Heart right ventricle (tissue), 16 donors: ENCODE data around the gene FAM229A. TPM values are rescaled to one million over a fixed set of nuclear protein-coding genes. Genes with fewer than 3 reads are reported as not detected.

Experiments
- ATAC-seq, 8 donors: fragments of 200-7000 bp; cut with Tn5 transposase; one replicate each; pipeline ENCODE4 v1.9.1; 2020; ENCODE audit warnings: mild to moderate bottlenecking in 8 of 8, moderate library complexity in 8 of 8, moderate number of reproducible peaks in 1 of 8
- DNase-seq, 2 donors: peaks; one replicate each; pipeline ENCODE4 v3.0.0-alpha.2; 2020
- H3K27ac ChIP-seq, 10 donors: fragments of 200-600 bp; sonication (generic) in 2 of 10; one replicate each; pipeline versions ENCODE4 v1.5.0 to v1.8.0; 2020 to 2022; ENCODE audit warnings: mild to moderate bottlenecking in 3 of 10
- H3K27me3 ChIP-seq, 7 donors: fragments of 200-600 bp; one replicate each; pipeline ENCODE4 v1.8.0; 2021 to 2022; ENCODE audit warnings: mild to moderate bottlenecking in 2 of 7
- H3K36me3 ChIP-seq, 9 donors: fragments of 200-600 bp; sonication (generic) in 1 of 9; one replicate each; pipeline versions ENCODE4 v1.5.0 to v1.8.0; 2020 to 2022; ENCODE audit warnings: mild to moderate bottlenecking in 2 of 9
- H3K4me1 ChIP-seq, 9 donors: fragments of 200-600 bp; sonication (generic) in 1 of 9; one replicate each; pipeline versions ENCODE4 v1.5.0 to v1.8.0; 2020 to 2022; ENCODE audit warnings: mild to moderate bottlenecking in 4 of 9
- H3K4me3 ChIP-seq, 10 donors: fragments of 200-600 bp; sonication (generic) in 2 of 10; one replicate each; pipeline versions ENCODE4 v1.5.0 to v1.8.0; 2020 to 2022; ENCODE audit warnings: mild to moderate bottlenecking in 7 of 10, moderate library complexity in 2 of 10
- H3K9me3 ChIP-seq, 11 donors: fragments of 200-600 bp in 10 of 11; sonication (generic) in 2 of 11; one replicate each; pipeline versions ENCODE4 v1.5.0 to v1.8.0; 2013 to 2022; ENCODE audit warnings: mild to moderate bottlenecking in 2 of 11, control low read depth in 1 of 11, moderate library complexity in 1 of 11
- WGBS, 2 donors: extraction: QIAGEN DNeasy Blood & Tissue Kit; methylation state at CpG; one replicate each; pipeline ENCODE4 v1.1.7; 2013; ENCODE audit warnings: inconsistent platforms in 1 of 2; 5-methylcytosine and 5-hydroxymethylcytosine counted together
- intact Hi-C, 10 donors: fragments of 100-400 bp; cut with DNase I; formaldehyde crosslinking; loops; one replicate each; pipeline versions ENCODE4 v1.11.1 to v1.14.2; 2022
- polyA plus RNA-seq, 2 donors: library from polyadenylated mRNA; stranded (reverse); fragments of 200-250 nt; gene quantifications; one replicate each; pipeline ENCODE4 v1.2.3, GENCODE V29; 2013
- total RNA-seq, 10 donors: library from RNA; stranded (reverse); fragmentation: NEBNext Ultra II Directional in 3 of 10; extraction: Animal tissue kit (Norgen Biotek cat#: 25700) in 3 of 10; gene quantifications; one replicate each; pipeline versions ENCODE4 v1.2.1 to v1.2.4, GENCODE V29; 2021 to 2023
- TF ChIP-seq, protein P1 (sequence below), 9 donors: fragments of 200-600 bp; sonication (generic) in 2 of 9; IDR thresholded peaks; one replicate each; pipeline versions ENCODE4 v1.5.0 to v1.8.0; 2021 to 2022; ENCODE audit warnings: antibody characterized with exemption in 9 of 9, mild to moderate bottlenecking in 5 of 9, moderate library complexity in 1 of 9
- donor health status: Arrhythmogenic right ventricular cardiomyopathy.
- donor health status: ischemic (EF 13 %, LVEDD 7.1; RV severe dilation, severe dysfunction).
- donor health status: healthy with polysubstance abuse.
- donor health status: DM: no; HTN: yes; CAD: no.
- donor health status: DM: no; HTN: no; CAD: no.
- donor health status: ischemic (EF 25% LVEDD 6.9; RV normal size, moderate dysfunction).
- donor health status: ischemic (EF 25% LVEDD 5.7; RV mildly dilated, moderate dysfunction).
- donor health status: healthy.
- donor health status: DM: yes; HTN: yes; CAD: no.
- donor health status: Ischemic cardiomyopathy.
- donor health status: ischemic (EF 35%, LVEDD 5.7; RV mildly dilated, moderate dysfunction).
- donor health status: nonischemic (EF 11% LVEDD 7.7; RV severe dilation, severe dysfunction).
- donor health status: DM: yes; HTN: yes; CAD: no.
- donor health status: PGD.
- donor health status: ischemic (EF 29% LVEDD 5.4; RV normal size, mild dysfunction).
- donor health status: nonischemic (EF 23%, LVEDD 6.1; RV moderate dilation, normal function).

Gene FAM229A
- total and polyA plus RNA-seq, 12 donors: 0.93 to 13.4 (median 2.3) TPM

GRCh38 chr1:32376199-32376598 is 13.9 kb upstream of the FAM229A start:
- no peak for ATAC-seq
- no peak for DNase-seq
- peaks cover 4 to 100% (median 93%) of the 10 kb centered on the region in 9 donors for H3K36me3 ChIP-seq
- no peaks in the 10 kb centered on the region for H3K4me1 ChIP-seq
- no peak overlapping the region for H3K27ac ChIP-seq
- H3K9me3 ChIP-seq: no peaks in the 10 kb centered on the region
- H3K4me3 ChIP-seq: no peak overlapping the region
- intact Hi-C loops: loop anchor here in 1 of 10 donors (10.0 kb wide), 1 partner anchor 161 kb away; no protein-coding TSS in a partner anchor
- TF ChIP-seq, protein P1, sequence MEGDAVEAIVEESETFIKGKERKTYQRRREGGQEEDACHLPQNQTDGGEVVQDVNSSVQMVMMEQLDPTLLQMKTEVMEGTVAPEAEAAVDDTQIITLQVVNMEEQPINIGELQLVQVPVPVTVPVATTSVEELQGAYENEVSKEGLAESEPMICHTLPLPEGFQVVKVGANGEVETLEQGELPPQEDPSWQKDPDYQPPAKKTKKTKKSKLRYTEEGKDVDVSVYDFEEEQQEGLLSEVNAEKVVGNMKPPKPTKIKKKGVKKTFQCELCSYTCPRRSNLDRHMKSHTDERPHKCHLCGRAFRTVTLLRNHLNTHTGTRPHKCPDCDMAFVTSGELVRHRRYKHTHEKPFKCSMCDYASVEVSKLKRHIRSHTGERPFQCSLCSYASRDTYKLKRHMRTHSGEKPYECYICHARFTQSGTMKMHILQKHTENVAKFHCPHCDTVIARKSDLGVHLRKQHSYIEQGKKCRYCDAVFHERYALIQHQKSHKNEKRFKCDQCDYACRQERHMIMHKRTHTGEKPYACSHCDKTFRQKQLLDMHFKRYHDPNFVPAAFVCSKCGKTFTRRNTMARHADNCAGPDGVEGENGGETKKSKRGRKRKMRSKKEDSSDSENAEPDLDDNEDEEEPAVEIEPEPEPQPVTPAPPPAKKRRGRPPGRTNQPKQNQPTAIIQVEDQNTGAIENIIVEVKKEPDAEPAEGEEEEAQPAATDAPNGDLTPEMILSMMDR (IDR thresholded peaks at IDR 0.05): no peak
- H3K27me3 ChIP-seq: no peaks in the 10 kb centered on the region
- WGBS, 2 donors: 94% methylated on average over 11 of the region's 11 CpGs

GRCh38 chr1:32373996-32374592 is 11.8 kb upstream of the FAM229A start:
- TF ChIP-seq, protein P1 (IDR thresholded peaks at IDR 0.05): no peak
- Histone ChIP-seq H3K4me3 (no peak overlapping the region), H3K36me3 (peaks cover 4 to 100% (median 92%) of the 10 kb centered on the region in 9 donors), H3K4me1 (no peaks in the 10 kb centered on the region), H3K27me3 (no peaks in the 10 kb centered on the region), H3K9me3 (no peaks in the 10 kb centered on the region), H3K27ac (no peak overlapping the region)
- DNase-seq: no peak
- no peak for ATAC-seq
- intact Hi-C loops: loop anchor here in 1 of 10 donors (10.0 kb wide), 1 partner anchor 159 kb away; no protein-coding TSS in a partner anchor
- 63 to 87% methylated on average over 1 of the region's 1 CpG for WGBS, 2 donors

DNA sequence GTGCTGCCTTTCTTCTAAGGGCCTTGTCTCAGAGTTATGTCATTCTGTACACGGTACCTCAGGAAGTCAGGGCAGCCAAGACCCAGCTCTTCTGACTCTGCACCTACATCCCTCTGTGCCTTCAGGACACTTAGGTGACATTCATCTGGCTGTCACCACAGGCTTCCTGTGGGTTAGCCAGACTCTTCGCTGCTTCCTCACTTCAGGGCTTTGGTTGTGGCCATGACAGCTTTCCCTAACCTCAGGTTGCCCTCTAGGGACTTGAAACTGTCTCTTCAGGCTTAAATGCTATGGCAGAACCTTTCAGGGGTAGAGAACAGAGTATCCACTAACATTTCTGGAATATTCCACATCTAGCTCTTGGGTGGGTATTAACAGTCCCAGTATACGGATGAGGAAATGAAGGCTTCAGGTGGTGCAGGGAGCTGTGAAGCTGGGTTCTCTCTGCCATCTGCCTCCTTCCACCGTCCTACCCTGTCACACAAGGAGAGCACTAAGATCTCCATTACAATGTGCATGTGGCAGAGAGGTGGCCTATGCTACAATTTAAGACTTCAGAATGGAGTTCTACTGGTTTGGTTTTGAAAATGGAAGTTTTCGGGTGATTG is 10.0 kb upstream of the FAM229A start:
- H3K27me3 ChIP-seq: no peaks in the 10 kb centered on the region
- TF ChIP-seq, protein P1 (IDR thresholded peaks at IDR 0.05): peak in 1 of 9 donors; percentile 24
- no peak overlapping the region for H3K27ac ChIP-seq
- WGBS, 2 donors: 82% methylated on average over 5 of the region's 5 CpGs
- no peak for DNase-seq
- H3K36me3 ChIP-seq: peaks cover 2 to 100% (median 92%) of the 10 kb centered on the region in 9 donors
- H3K4me1 ChIP-seq: no peaks in the 10 kb centered on the region
- peak in 2 of 8 donors; percentile 7 to 22 for ATAC-seq
- intact Hi-C loops: loop anchor here in 1 of 10 donors (10.0 kb wide), 1 partner anchor 157 kb away; no protein-coding TSS in a partner anchor
- no peak overlapping the region for H3K4me3 ChIP-seq
- H3K9me3 ChIP-seq: no peaks in the 10 kb centered on the region

- Histone ChIP-seq H3K9me3 (no peaks in the 10 kb centered on the region), H3K27me3 (no peaks in the 10 kb centered on the region), H3K4me1 (no peaks in the 10 kb centered on the region), H3K36me3 (peaks cover 0 to 100% (median 72%) of the 10 kb centered on the region in 9 donors), H3K4me3 (no peak overlapping the region), H3K27ac (no peak overlapping the region)
- ATAC-seq (no peak), DNase-seq (no peak)
- TF ChIP-seq, protein P1 (IDR thresholded peaks at IDR 0.05): no peak
- intact Hi-C loops: no loop called here
- 93 to 96% methylated on average over 7 of the region's 7 CpGs for WGBS, 2 donors
Measured at GRCh38 chr1:32367912-32368635, 5.8 kb upstream of the FAM229A start.
